HG03342 (cell line): ENCODE measurements around the gene KLHL36.
"Not testable (repeated sequence)": the region's sequence is repeated elsewhere in the genome, so short reads cannot be mapped to it uniquely, and the experiment has no call there.

Experiments
- ATAC-seq: cut with Tn5 transposase; IDR thresholded peaks from one replicate; pipeline ENCODE4 v1.9.1; 2021; ENCODE audit warnings: mild to moderate bottlenecking, moderate library complexity; ENCODE audit not compliant: unreplicated experiment

Gene KLHL36

GRCh38 chr16:84667600-84668309 lies 19.4 kb downstream of the KLHL36 start:
- no peak for ATAC-seq

- ATAC-seq: no peak
Observed at GRCh38 chr16:84670063-84670462, 21.8 kb downstream of the KLHL36 start.

DNA sequence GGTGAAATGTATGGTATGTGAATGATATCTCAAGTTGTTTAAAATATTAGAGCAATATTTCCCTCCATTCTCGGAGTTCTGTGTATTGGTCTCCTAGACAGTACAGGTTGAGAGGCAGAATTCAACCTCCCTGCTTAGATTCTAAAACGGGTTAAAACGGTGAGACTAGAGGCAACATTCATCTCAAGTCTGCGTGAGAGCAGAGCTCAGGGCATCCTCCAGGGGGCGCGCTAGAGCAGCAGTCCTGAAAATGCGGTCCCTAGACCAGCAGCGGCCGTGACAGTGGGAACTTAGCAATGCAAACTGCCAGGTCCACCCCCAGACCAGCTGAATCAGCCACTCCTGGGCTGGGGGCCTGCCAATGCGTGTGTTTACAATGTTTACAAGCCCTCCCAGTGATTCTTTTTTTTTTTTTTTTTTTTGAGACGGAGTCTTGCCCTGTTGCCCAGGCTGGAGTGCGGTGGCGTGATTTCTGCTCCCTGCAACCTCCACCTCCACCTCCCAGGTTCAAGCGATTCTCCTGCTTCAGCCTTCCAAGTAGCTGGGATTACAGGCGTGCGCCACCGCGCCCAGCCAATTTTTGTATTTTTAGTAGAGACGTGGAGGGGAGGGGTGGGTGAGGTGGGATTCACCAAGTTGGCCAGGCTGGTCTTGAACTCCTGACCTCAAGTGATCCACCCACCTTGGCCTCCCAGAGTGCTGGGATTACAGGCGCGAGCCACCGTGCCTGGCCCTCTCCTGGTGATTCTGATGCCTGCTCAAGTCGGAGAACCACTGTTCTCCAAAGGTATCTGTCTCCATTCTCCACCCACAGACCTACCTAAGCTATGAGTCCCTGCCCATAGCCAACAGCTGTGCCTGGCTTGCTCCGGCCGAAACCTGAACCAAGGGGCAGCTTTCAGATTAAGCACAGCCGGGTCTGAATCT lies 24.2 kb downstream of the KLHL36 start:
- ATAC-seq: peak; percentile 63

- no peak for ATAC-seq
Observed at GRCh38 chr16:84673203-84673535, 24.9 kb downstream of the KLHL36 start.

GRCh38 chr16:84673561-84673960 lies 25.2 kb downstream of the KLHL36 start:
- ATAC-seq: no peak

DNA sequence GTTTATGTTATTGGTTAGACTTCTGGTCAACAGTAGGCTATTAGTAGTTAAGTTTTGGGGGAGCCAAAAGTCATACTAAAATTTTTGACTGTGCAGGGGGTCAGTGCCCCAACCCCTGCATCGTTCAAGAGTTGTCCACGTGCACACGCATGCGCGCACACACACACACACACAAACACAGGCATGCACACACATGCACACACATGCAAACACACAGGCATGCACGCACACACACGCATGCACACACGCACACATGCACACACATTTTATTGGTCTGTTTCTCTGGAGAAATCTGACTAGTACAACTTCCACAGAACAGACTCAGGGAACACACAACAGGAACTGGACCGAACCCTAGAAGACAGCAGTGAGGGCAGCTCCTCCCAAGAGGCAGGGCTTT lies 27.1 kb downstream of the KLHL36 start:
- ATAC-seq: no peak

GRCh38 chr16:84675884-84676283 lies 27.6 kb downstream of the KLHL36 start:
- ATAC-seq: no peak

DNA sequence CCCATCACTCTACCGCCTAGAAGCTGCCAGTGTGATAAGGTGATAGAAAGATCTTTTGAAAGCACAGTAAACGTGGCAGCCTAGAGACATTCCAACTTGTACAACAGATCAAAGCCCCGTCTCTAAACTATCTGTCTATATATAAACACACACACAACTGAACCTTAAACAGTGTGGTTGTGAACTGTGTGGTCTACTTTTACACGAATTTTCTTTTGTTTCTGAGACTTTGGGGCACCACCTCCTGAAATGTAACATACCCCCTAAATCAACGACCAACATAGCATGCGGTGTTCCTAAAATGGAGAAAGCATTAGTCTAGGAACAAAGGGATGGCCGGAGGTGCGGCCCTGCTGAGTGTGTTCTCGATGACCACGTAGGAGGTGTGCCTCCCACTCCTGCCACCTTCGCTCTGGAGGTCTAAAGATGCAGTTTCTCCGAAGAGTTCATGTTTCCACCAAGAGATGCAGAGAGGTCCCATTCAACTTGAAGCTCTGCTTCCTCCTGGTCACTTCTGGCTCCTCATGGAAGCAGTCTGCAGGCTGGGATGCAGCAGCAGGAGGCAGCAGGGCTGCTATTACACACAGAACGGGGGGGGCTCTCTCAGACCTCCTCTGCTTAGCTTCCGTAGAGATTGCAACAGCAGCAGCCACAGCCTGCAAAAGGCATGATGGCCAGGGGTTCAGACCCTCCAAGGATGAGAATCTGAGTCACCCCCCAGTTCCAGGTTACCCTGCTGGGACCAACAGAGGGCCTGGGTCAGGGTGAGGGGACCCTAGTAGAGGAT lies 28.9 kb downstream of the KLHL36 start:
- ATAC-seq: no peak

- no peak for ATAC-seq
Observed at GRCh38 chr16:84677849-84678248, 29.5 kb downstream of the KLHL36 start.

- ATAC-seq: no peak
Observed at GRCh38 chr16:84678541-84678940, 30.2 kb downstream of the KLHL36 start.

DNA sequence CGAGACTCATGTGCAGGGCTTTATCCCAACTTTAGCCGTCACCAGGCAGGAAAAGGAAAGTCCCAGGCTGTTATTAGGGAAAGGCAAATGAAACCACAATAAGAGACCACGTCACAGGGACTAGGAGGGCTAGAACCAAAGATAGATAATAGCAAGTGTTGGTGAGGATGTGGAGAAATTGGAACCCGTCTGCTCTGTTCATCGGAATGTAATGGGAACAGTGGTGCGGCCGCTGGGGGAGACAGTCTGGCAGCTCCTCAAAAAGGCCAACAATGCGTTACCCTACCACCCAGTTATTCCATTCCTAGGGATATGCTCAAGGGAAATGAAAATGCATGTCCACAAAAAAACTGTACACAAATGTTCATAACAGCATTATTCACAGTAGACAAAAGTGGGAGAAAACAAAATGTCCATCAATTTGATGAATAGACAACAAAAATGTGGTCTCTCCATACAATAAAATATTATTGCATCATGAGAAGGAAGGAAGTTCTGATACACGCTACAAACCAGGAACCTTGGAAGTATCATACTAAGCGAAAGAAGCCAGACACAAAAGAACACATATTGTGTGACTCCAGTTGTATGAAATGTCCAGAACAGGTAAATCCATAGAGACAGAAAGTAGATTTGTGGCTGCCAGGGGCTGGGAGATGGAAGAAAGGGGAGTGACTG lies 32.0 kb downstream of the KLHL36 start:
- no peak for ATAC-seq

- no peak for ATAC-seq
Observed at GRCh38 chr16:84680843-84681629, 32.7 kb downstream of the KLHL36 start.

- no peak for ATAC-seq
Observed at GRCh38 chr16:84683691-84684591, 35.6 kb downstream of the KLHL36 start.

- ATAC-seq: no peak
Observed at GRCh38 chr16:84684592-84684965, 36.3 kb downstream of the KLHL36 start.

- no peak for ATAC-seq
Observed at GRCh38 chr16:84685210-84685609, 36.9 kb downstream of the KLHL36 start.

DNA sequence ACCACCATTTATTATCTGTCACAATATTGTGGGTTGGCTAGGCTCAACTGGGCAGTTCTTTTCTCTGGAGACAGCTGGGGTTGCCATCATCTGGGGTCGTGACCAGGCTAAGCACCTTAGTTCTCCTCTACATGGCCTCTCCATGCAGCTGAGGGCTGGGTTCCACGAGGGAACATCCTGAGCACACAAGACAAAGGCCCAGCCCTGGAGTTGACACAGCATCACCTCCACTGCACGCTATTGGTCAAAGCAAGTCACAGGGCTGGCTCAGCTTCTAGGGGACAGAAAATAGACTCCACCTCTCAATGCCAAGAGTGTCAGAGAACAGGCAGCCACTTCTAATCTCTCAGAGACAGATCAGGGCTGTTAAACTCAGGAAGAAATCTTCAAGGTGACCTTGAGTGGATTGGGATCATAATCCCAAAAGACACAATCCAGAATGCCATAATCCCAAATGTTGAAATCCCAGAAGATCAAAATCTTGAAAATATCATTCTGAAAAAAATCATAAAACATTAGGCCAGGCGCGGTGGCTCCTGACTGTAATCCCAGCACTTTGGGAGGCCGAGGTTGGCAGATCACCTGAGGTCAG lies 38.5 kb downstream of the KLHL36 start:
- ATAC-seq: no peak

DNA sequence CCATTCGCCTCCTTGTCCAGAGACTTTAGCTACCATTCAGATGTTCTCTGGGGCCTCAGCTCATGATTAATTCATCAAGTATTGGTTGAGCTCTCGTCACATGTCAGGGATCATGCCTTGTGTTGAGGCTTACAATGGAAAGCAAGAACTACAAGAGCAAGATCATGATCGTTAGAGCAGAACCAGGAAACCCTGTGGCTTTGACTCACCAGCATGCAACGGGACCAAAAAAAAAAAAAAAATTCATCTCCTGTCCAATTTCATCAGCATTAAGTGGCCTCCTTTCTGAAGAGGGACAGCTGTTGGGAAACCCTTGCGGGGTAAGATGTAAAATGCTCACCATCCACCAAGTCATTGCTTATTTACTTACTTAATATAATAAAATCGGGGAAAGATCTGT lies 39.4 kb downstream of the KLHL36 start:
- ATAC-seq: peak; percentile 84

- not testable (repeated sequence) for ATAC-seq
Observed at GRCh38 chr16:84688163-84688562, 39.9 kb downstream of the KLHL36 start.

GRCh38 chr16:84689111-84689510 lies 40.8 kb downstream of the KLHL36 start:
- ATAC-seq: no peak
